A673 (cell line): Measurements from ENCODE around the gene SLC25A34.

Source experiments
- EZH2 ChIP-seq: fragments of 200-600 bp; sonication (generic); IDR thresholded peaks from 2 replicates; pipeline ENCODE4 v1.6.1; 2017; ENCODE audit warnings: borderline replicate concordance, low read depth, mild to moderate bottlenecking, mixed read lengths, antibody characterized with exemption, low read length; ENCODE audit not compliant: poor library complexity, severe bottlenecking
- TF ChIP-seq, protein P1 (sequence below): fragments of 300-800, 200-600 bp; sonication (generic); conservative IDR thresholded peaks from 2 replicates; pipeline ENCODE4 v1.5.1; 2017; ENCODE audit warnings: low read depth, mild to moderate bottlenecking, antibody characterized with exemption, low read length, moderate library complexity, mixed read lengths

DNA sequence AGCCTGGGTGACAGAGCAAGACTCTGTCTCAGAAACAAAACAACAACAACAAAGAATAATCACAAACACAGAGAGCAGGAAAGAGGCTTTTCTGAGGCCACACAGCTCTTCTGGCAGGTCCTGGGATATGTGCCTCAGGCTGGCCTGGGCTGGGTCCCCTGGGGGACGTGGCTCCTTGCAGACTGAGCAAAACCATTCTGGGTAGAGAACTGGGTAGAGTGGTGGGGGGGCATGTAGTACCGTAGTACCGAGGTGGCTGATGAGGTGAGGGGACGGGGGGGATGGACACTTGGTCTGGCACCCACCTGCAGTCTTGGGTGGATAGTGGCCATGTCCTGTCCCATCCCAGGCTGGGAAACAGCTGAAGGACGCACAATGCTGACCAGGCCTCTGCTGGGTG is 12.2 kb downstream of the SLC25A34 start:
- TF ChIP-seq EZH2, result no peak
- TF ChIP-seq, protein P1, sequence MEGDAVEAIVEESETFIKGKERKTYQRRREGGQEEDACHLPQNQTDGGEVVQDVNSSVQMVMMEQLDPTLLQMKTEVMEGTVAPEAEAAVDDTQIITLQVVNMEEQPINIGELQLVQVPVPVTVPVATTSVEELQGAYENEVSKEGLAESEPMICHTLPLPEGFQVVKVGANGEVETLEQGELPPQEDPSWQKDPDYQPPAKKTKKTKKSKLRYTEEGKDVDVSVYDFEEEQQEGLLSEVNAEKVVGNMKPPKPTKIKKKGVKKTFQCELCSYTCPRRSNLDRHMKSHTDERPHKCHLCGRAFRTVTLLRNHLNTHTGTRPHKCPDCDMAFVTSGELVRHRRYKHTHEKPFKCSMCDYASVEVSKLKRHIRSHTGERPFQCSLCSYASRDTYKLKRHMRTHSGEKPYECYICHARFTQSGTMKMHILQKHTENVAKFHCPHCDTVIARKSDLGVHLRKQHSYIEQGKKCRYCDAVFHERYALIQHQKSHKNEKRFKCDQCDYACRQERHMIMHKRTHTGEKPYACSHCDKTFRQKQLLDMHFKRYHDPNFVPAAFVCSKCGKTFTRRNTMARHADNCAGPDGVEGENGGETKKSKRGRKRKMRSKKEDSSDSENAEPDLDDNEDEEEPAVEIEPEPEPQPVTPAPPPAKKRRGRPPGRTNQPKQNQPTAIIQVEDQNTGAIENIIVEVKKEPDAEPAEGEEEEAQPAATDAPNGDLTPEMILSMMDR, result no peak
